Lower leg skin (tissue), 3 donors: Measurements from ENCODE around the gene UBL5.

Experiments
- POLR2A ChIP-seq, 2 donors: fragments of 450-650 bp; IDR thresholded peaks; one replicate each; pipeline ENCODE4 v1.6.1; 2016 to 2017; ENCODE audit warnings: antibody characterized with exemption in 2 of 2, mild to moderate bottlenecking in 1 of 2, moderate library complexity in 1 of 2
- TF ChIP-seq, protein P1 (sequence below), 3 donors: fragments of 450-650 bp; IDR thresholded peaks; one replicate each; pipeline ENCODE4 v1.5.1; 2016; ENCODE audit warnings: antibody characterized with exemption in 3 of 3, mild to moderate bottlenecking in 3 of 3, moderate library complexity in 2 of 3

DNA sequence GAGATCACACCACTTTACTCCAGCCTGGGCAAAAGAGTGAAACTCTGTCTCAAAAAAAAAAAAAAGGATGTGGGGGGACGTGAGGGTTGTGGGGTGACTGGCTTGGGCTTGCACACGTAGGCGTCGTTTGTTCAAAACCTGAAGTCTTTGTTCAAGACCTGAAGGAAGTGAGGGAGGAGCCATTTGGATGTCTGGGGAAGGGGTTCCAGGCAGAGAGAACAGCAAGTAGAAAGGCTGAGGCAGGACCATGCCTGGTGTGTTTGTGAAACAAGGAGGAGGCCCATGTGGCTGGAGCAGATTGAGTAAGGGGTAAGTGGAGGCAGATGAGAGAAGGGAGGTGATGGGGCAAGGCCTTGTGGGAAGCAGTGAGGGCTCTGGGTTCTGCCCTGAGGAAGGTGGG, 35.2 kb downstream of the UBL5 start:
- TF ChIP-seq, protein P1, sequence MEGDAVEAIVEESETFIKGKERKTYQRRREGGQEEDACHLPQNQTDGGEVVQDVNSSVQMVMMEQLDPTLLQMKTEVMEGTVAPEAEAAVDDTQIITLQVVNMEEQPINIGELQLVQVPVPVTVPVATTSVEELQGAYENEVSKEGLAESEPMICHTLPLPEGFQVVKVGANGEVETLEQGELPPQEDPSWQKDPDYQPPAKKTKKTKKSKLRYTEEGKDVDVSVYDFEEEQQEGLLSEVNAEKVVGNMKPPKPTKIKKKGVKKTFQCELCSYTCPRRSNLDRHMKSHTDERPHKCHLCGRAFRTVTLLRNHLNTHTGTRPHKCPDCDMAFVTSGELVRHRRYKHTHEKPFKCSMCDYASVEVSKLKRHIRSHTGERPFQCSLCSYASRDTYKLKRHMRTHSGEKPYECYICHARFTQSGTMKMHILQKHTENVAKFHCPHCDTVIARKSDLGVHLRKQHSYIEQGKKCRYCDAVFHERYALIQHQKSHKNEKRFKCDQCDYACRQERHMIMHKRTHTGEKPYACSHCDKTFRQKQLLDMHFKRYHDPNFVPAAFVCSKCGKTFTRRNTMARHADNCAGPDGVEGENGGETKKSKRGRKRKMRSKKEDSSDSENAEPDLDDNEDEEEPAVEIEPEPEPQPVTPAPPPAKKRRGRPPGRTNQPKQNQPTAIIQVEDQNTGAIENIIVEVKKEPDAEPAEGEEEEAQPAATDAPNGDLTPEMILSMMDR (IDR thresholded peaks at IDR 0.05), result no peak
- no peak for TF ChIP-seq POLR2A (IDR thresholded peaks at IDR 0.05)
